DMS53 treated with DMSO at 0.1 percent for 48 hours (cell line): ENCODE results near the gene STK32C.
A peak's percentile ranks its signal among the peaks of the same experiment; 100 is the strongest.

Experiments used
- DNase-seq: peaks from one replicate; lab custom pipeline; 2025; ENCODE audit not compliant: unreplicated experiment; lab: John Stamatoyannopoulos, UW

STK32C gene

GRCh38 chr10:132283604-132284382 is 24.0 kb downstream of the STK32C start:
- DNase-seq = no peak

- no peak for DNase-seq
Measured at GRCh38 chr10:132282667-132283603, 24.8 kb downstream of the STK32C start.

- peak; percentile 49 for DNase-seq
Measured at GRCh38 chr10:132281915-132282666, 25.7 kb downstream of the STK32C start.

- DNase-seq = no peak
Measured at GRCh38 chr10:132280646-132281074, 27.1 kb downstream of the STK32C start.

GRCh38 chr10:132279873-132280645 is 27.7 kb downstream of the STK32C start:
- DNase-seq = no peak

- DNase-seq = no peak
Measured at GRCh38 chr10:132277311-132277741, 30.4 kb downstream of the STK32C start.

- no peak for DNase-seq
Measured at GRCh38 chr10:132276706-132277105, 31.0 kb downstream of the STK32C start.

- no peak for DNase-seq
Measured at GRCh38 chr10:132276179-132276675, 31.5 kb downstream of the STK32C start.

GRCh38 chr10:132275426-132276178 is 32.1 kb downstream of the STK32C start:
- DNase-seq = no peak

- no peak for DNase-seq
Measured at GRCh38 chr10:132274986-132275385, 32.8 kb downstream of the STK32C start.

GRCh38 chr10:132274581-132274980 is 33.2 kb downstream of the STK32C start:
- DNase-seq = no peak

GRCh38 chr10:132273966-132274365 is 33.8 kb downstream of the STK32C start:
- no peak for DNase-seq

GRCh38 chr10:132273304-132273944 is 34.3 kb downstream of the STK32C start:
- no peak for DNase-seq

- no peak for DNase-seq
Measured at GRCh38 chr10:132272231-132272971, 35.3 kb downstream of the STK32C start.

GRCh38 chr10:132271458-132272230 is 36.1 kb downstream of the STK32C start:
- no peak for DNase-seq

- DNase-seq = no peak
Measured at GRCh38 chr10:132270721-132271457, 36.9 kb downstream of the STK32C start.

GRCh38 chr10:132270256-132270655 is 37.5 kb downstream of the STK32C start:
- DNase-seq = no peak
